ENCODE data around the gene TTF2.

Gene TTF2

GRCh38 chr1:117047271-117047670 lies 12.9 kb upstream of the TTF2 start:
- DNase-seq, result no peak

GRCh38 chr1:117049857-117050256 lies 10.3 kb upstream of the TTF2 start:
- DNase-seq, result no peak

- DNase-seq, result no peak
Measured at GRCh38 chr1:117051224-117052064, 8.7 kb upstream of the TTF2 start.

GRCh38 chr1:117054068-117054467 lies 6.1 kb upstream of the TTF2 start:
- no peak for DNase-seq

- DNase-seq, result no peak
Measured at GRCh38 chr1:117058810-117059209, 1.3 kb upstream of the TTF2 start.

- peak; percentile 53 for DNase-seq
Measured at GRCh38 chr1:117059334-117059677, 820 bp upstream of the TTF2 start.

- DNase-seq, result no peak
Measured at GRCh38 chr1:117060441-117061317, 553 bp downstream of the TTF2 start.

- no peak for DNase-seq
Measured at GRCh38 chr1:117061986-117062415, 1.9 kb downstream of the TTF2 start.

GRCh38 chr1:117066367-117066766 lies 6.2 kb downstream of the TTF2 start:
- no peak for DNase-seq

- peak; percentile 23 for DNase-seq
Measured at GRCh38 chr1:117067533-117068370, 7.6 kb downstream of the TTF2 start.

GRCh38 chr1:117068580-117068979 lies 8.5 kb downstream of the TTF2 start:
- DNase-seq, result no peak

- DNase-seq, result no peak
Measured at GRCh38 chr1:117069220-117069844, 9.2 kb downstream of the TTF2 start.

GRCh38 chr1:117070124-117070523 lies 10.0 kb downstream of the TTF2 start:
- no peak for DNase-seq

- DNase-seq, result no peak
Measured at GRCh38 chr1:117076648-117077047, 16.5 kb downstream of the TTF2 start.

- DNase-seq, result no peak
Measured at GRCh38 chr1:117077267-117077666, 17.1 kb downstream of the TTF2 start.

GRCh38 chr1:117079737-117080136 lies 19.6 kb downstream of the TTF2 start:
- DNase-seq, result no peak

GRCh38 chr1:117084231-117084630 lies 24.1 kb downstream of the TTF2 start:
- DNase-seq, result no peak

- DNase-seq, result no peak
Measured at GRCh38 chr1:117087686-117088085, 27.6 kb downstream of the TTF2 start.

GRCh38 chr1:117089996-117090395 lies 29.9 kb downstream of the TTF2 start:
- no peak for DNase-seq

GRCh38 chr1:117092594-117092993 lies 32.5 kb downstream of the TTF2 start:
- no peak for DNase-seq

GRCh38 chr1:117093091-117093534 lies 33.0 kb downstream of the TTF2 start:
- DNase-seq, result no peak

GRCh38 chr1:117093870-117094621 lies 33.9 kb downstream of the TTF2 start:
- peak; percentile 12 for DNase-seq

All from effector CD4-positive, alpha-beta T cell (primary cell).